A549 (cell line): Measurements from ENCODE around the gene CD300H. TPM values are rescaled to one million over a fixed set of nuclear protein-coding genes. Genes with fewer than 3 reads are reported as not detected.
A peak's percentile ranks its signal among the peaks of the same experiment; 100 is the strongest.

Experiments used
- ATAC-seq, 2 experiments: fragments of 200-7000 bp in 1 of 2; fragments of >200 bp in 1 of 2; cut with Nextera tagmentation in 1 of 2; cut with Tn5 transposase in 1 of 2; 3 replicates each; pipeline versions ENCODE4 v1.8.0 to v1.9.1; 2018 to 2020; ENCODE audit warnings: mild to moderate bottlenecking in 1 of 2, moderate library complexity in 1 of 2
- CTCF ChIA-PET: fragments of 300-600 bp; sonication (Branson Sonifier 250); formaldehyde crosslinking; extraction: SDS; loops from one replicate; lab custom pipeline; 2021; ENCODE audit warnings: antibody characterized with exemption, inconsistent platforms; lab: Yijun Ruan, JAX
- POLR2A ChIA-PET: fragments of 350-600 bp; formaldehyde crosslinking; extraction: SDS; loops from one replicate; lab custom pipeline; 2021; ENCODE audit warnings: antibody characterized with exemption, inconsistent platforms; lab: Yijun Ruan, JAX
- DNase-seq, 2 experiments: peaks; one replicate each; pipeline versions ENCODE4 v3.0.0 to v3.0.0-alpha.2; 2011 to 2016; ENCODE audit warnings: low read depth in 1 of 2, low spot score in 1 of 2
- FAIRE-seq: peaks from 2 replicates; lab custom pipeline; 2011; peaks lifted over from hg19 to GRCh38; lab: Jason Lieb, UNC
- H3K27ac ChIP-seq, 2 experiments: fragments of >200 bp; sonication (Bioruptor Twin); formaldehyde crosslinking; 3 replicates each; pipeline ENCODE4 v1.5.1; 2016 to 2017
- H3K4me1 ChIP-seq: fragments of >200 bp; sonication (Bioruptor Twin); formaldehyde crosslinking; 3 replicates; pipeline ENCODE4 v1.6.1; 2016
- H3K4me2 ChIP-seq: fragments of >200 bp; sonication (Bioruptor Twin); formaldehyde crosslinking; 3 replicates; pipeline ENCODE4 v1.6.1; 2016
- H3K4me3 ChIP-seq: fragments of >200 bp; sonication (Bioruptor Twin); formaldehyde crosslinking; 3 replicates; pipeline ENCODE4 v1.5.1; 2016
- H3K9me3 ChIP-seq: fragments of >200 bp; sonication (Bioruptor Twin); formaldehyde crosslinking; 3 replicates; pipeline ENCODE4 v1.6.1; 2016
- BHLHE40 ChIP-seq: IDR thresholded peaks from 2 replicates; pipeline ENCODE4 v1.6.1; 2012; ENCODE audit warnings: low read depth, low read length, inconsistent platforms
- CBX8 ChIP-seq: fragments of 200-600 bp; sonication (generic); IDR thresholded peaks from 2 replicates; pipeline ENCODE4 v1.6.1; 2016
- CHD2 ChIP-seq: fragments of 150-350 bp; IDR thresholded peaks from 2 replicates; pipeline ENCODE4 v1.6.1; 2014; ENCODE audit warnings: low read length; ENCODE audit not compliant: partially characterized antibody
- CTCF ChIP-seq: fragments of >200 bp; sonication (Bioruptor Twin); formaldehyde crosslinking; IDR thresholded peaks from 3 replicates; pipeline ENCODE4 v1.5.1; 2016
- E2F6 ChIP-seq: IDR thresholded peaks from 2 replicates; pipeline ENCODE4 v1.6.1; 2012; ENCODE audit warnings: low read depth, borderline replicate concordance
- EP300 ChIP-seq, 2 experiments: fragments of >200 bp; sonication (Bioruptor Twin); formaldehyde crosslinking; IDR thresholded peaks; 2 replicates in 1 of 2; 3 replicates in 1 of 2; pipeline ENCODE4 v1.6.1; 2016 to 2017
- ESRRA ChIP-seq: fragments of 150-350 bp; IDR thresholded peaks from 2 replicates; pipeline ENCODE4 v1.6.1; 2014; ENCODE audit warnings: mild to moderate bottlenecking, low read length, borderline replicate concordance
- FOSL2 ChIP-seq, 2 experiments: fragments of 450-650 bp in 1 of 2; fragments of >200 bp in 1 of 2; sonication (Bioruptor Twin) in 1 of 2; formaldehyde crosslinking; IDR thresholded peaks; 2 replicates each; pipeline versions ENCODE4 v1.5.0 to v1.6.1; 2016 to 2020; ENCODE audit warnings: mild to moderate bottlenecking in 1 of 2, moderate library complexity in 1 of 2
- HEYL ChIP-seq: fragments of 250-450 bp; sonication (Bioruptor Pico); IDR thresholded peaks from 2 replicates; pipeline ENCODE4 v1.8.0; 2021; ENCODE audit warnings: mild to moderate bottlenecking, moderate library complexity
- HOXA7 ChIP-seq: fragments of 250-450 bp; sonication (Bioruptor Pico); IDR thresholded peaks from 2 replicates; pipeline ENCODE4 v1.5.0; 2020; ENCODE audit warnings: mild to moderate bottlenecking, moderate library complexity
- JUN ChIP-seq, 2 experiments: fragments of >200 bp; sonication (Bioruptor Twin); formaldehyde crosslinking; IDR thresholded peaks; 2 replicates in 1 of 2; 3 replicates in 1 of 2; pipeline ENCODE4 v1.6.1; 2016 to 2017
- KDM5A ChIP-seq: fragments of 200-600 bp; sonication (generic); IDR thresholded peaks from 2 replicates; pipeline ENCODE4 v1.6.1; 2016; ENCODE audit warnings: antibody characterized with exemption, mild to moderate bottlenecking
- MAFK ChIP-seq: fragments of 450-650 bp; IDR thresholded peaks from 2 replicates; pipeline ENCODE4 v1.6.1; 2014; ENCODE audit not compliant: partially characterized antibody
- MYC ChIP-seq: IDR thresholded peaks from 2 replicates; pipeline ENCODE4 v1.6.1; 2012; ENCODE audit warnings: mild to moderate bottlenecking, inconsistent platforms, low read length, improper control_type of control experiment, borderline replicate concordance
- POLR2A ChIP-seq: IDR thresholded peaks from 2 replicates; pipeline ENCODE4 v1.6.1; 2012; ENCODE audit warnings: mild to moderate bottlenecking, low read length
- POLR2AphosphoS2 ChIP-seq: conservative IDR thresholded peaks from 2 replicates; pipeline ENCODE4 v1.6.1; 2012; ENCODE audit warnings: low read length, improper control_type of control experiment, inconsistent platforms
- RCOR1 ChIP-seq: fragments of 150-350 bp; IDR thresholded peaks from 2 replicates; pipeline ENCODE4 v1.6.1; 2014; ENCODE audit warnings: antibody characterized with exemption, low read length, low read depth
- RNF2 ChIP-seq: fragments of 200-600 bp; sonication (generic); IDR thresholded peaks from 2 replicates; pipeline ENCODE4 v1.6.1; 2016; ENCODE audit warnings: low read depth, mild to moderate bottlenecking, antibody characterized with exemption, moderate library complexity, borderline replicate concordance
- SREBF2 ChIP-seq: fragments of 450-650 bp; IDR thresholded peaks from 2 replicates; pipeline ENCODE4 v1.6.1; 2014; ENCODE audit warnings: mild to moderate bottlenecking, moderate library complexity
- ZFP36 ChIP-seq: fragments of 450-650 bp; IDR thresholded peaks from 2 replicates; pipeline ENCODE4 v1.6.1; 2014; ENCODE audit warnings: borderline replicate concordance; ENCODE audit not compliant: partially characterized antibody
- ZSCAN20 ChIP-seq: fragments of 250-450 bp; sonication (Bioruptor Pico); IDR thresholded peaks from 2 replicates; pipeline ENCODE4 v1.8.0; 2022; ENCODE audit warnings: mild to moderate bottlenecking, moderate library complexity
- WGBS: methylation state at CpG from one replicate; pipeline ENCODE4 v1.1.6; 2017; ENCODE audit errors: missing lambda C conversion rate; 5-methylcytosine and 5-hydroxymethylcytosine counted together
- polyA plus RNA-seq, 4 experiments: library from polyadenylated mRNA; depleted of rRNA in 3 of 4; stranded (reverse); fragments of >200 nt; fragmentation: RNase III in 1 of 4; extraction: RNeasy Plus Mini Kit Qiagen cat#74134 plus additional on column Dnase treatment in 1 of 4; gene quantifications; 2 replicates in 3 of 4; 3 replicates in 1 of 4; pipeline ENCODE4 v1.2.3, GENCODE V29; 2011 to 2017
- TF ChIP-seq, protein P1 (sequence below): fragments of 450-650 bp; IDR thresholded peaks from 2 replicates; pipeline ENCODE4 v1.6.1; 2014; ENCODE audit warnings: antibody characterized with exemption
- TF ChIP-seq, protein P2 (sequence below): IDR thresholded peaks from 2 replicates; pipeline ENCODE4 v1.6.1; 2012
- TF ChIP-seq, protein P3 (sequence below): fragments of 150-350 bp; IDR thresholded peaks from 2 replicates; pipeline ENCODE4 v1.6.1; 2014; ENCODE audit warnings: low read depth, mild to moderate bottlenecking, low read length

Gene CD300H
- polyA plus RNA-seq, 2 of the 4 experiments (the other 2 are of a cell fraction), result 0.50 TPM; not detected in 1

DNA sequence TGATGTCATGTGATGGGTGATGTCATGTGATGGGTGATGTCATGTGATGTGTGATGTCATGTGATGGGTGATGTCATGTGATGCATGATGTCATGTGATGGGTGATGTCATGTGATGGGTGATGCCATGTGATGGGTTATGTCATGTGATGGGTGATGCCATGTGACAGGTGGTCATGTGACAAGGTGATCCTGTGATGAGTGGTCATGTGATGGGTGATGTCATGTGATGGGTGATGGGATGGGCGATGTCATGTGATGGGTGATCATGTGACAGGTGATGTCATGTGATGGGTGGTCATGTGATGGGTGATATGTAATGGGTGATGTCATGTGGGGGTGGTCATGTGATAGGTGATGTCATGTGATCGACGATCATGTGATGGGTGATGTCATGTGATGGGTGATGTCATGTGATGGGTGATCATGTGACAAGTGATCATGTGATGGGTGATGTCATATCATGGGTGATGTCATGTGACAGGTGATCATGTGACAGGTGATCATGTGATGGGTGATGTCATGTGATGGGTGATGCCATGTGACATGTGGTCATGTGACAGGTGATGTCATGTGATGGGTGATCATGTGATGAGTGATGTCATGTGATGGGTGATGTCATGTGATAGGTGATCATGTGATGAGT, 53.2 kb downstream of the CD300H start:
- no peak overlapping the region for H3K4me2 ChIP-seq
- DNase-seq (peak; percentile 55 to 87), FAIRE-seq (peak; percentile 77), ATAC-seq (peak; percentile 24 to 44; a peak in 2 of 6 replicates)
- H3K27ac ChIP-seq, result no peak overlapping the region
- TF ChIP-seq, protein P1, sequence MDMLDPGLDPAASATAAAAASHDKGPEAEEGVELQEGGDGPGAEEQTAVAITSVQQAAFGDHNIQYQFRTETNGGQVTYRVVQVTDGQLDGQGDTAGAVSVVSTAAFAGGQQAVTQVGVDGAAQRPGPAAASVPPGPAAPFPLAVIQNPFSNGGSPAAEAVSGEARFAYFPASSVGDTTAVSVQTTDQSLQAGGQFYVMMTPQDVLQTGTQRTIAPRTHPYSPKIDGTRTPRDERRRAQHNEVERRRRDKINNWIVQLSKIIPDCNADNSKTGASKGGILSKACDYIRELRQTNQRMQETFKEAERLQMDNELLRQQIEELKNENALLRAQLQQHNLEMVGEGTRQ, result peak; percentile 99
- peak; percentile 5; the same call in 1 of the 2 replicates for TF ChIP-seq ESRRA
- TF ChIP-seq RCOR1, result 0 out of 2 replicates have a peak, but pooled peaks have one; percentile 27
- peak; percentile 8 for TF ChIP-seq CHD2
- no peak for TF ChIP-seq CTCF
- TF ChIP-seq BHLHE40, result peak; percentile 75
- TF ChIP-seq MYC, result no peak
- no peak for TF ChIP-seq FOSL2 (IDR thresholded peaks at IDR 0.05)
- TF ChIP-seq FOSL2 (CRISPR knock-in tag; IDR thresholded peaks at IDR 0.05), result peak; percentile 63
- no peak overlapping the region for H3K4me3 ChIP-seq
- peaks cover 18% of the 10 kb centered on the region for H3K9me3 ChIP-seq
- ChIA-PET CTCF (no interaction called here), POLR2A (no interaction called here)
- WGBS, result 49% methylated on average over 3 of the region's 3 CpGs
- no peaks in the 10 kb centered on the region for H3K4me1 ChIP-seq

- FAIRE-seq (no peak), ATAC-seq (peak in 1 of 2 experiments; percentile 49; a peak in 3 of 6 replicates)
- no peak overlapping the region for H3K4me2 ChIP-seq
These were observed 54.7 kb downstream of the CD300H start for GRCh38 chr17:74512624-74513091.

DNA sequence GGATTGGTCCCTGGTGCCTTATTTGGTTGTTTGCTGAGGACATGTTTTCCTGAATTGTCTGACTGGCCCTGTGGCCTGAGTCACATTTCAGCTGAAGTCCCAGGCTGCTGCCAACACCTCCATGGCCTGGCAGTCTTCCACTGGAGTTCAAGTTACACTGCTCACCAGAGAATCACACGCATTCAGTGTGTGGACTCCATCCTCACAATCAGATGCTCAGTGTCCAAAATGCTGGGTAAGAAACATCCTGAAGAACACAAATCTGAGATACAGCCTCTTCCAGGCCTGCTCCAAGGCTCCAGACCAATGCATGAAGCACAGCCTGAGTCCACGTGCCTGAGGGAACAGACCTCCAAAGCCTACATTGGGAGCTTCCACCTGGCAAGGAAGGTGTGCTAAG, 55.3 kb downstream of the CD300H start:
- ATAC-seq, result no peak
- ChIA-PET CTCF (interaction anchor here (0.8 to 3.9 kb wide), 10 partner anchors 9 to 233 kb away, joined by 3 to 12 read pairs (median 4); partner anchors contain the start of genes BTBD17 and GPR142), POLR2A (no interaction called here)
- no peak for DNase-seq
- Histone ChIP-seq H3K4me1 (no peaks in the 10 kb centered on the region), H3K4me3 (no peak overlapping the region), H3K27ac (no peak overlapping the region), H3K9me3 (peaks cover 14% of the 10 kb centered on the region), H3K4me2 (no peak overlapping the region)
- whole genome bisulfite sequencing, result 38% methylated on average over 2 of the region's 2 CpGs
- no peak for FAIRE-seq
- TF ChIP-seq RNF2, result no peak
- TF ChIP-seq HEYL (CRISPR knock-in tag), result no peak
- no peak for TF ChIP-seq MAFK
- TF ChIP-seq KDM5A, result no peak
- no peak for TF ChIP-seq ZSCAN20
- TF ChIP-seq EP300 (IDR thresholded peaks at IDR 0.05), result no peak
- TF ChIP-seq, protein P2, sequence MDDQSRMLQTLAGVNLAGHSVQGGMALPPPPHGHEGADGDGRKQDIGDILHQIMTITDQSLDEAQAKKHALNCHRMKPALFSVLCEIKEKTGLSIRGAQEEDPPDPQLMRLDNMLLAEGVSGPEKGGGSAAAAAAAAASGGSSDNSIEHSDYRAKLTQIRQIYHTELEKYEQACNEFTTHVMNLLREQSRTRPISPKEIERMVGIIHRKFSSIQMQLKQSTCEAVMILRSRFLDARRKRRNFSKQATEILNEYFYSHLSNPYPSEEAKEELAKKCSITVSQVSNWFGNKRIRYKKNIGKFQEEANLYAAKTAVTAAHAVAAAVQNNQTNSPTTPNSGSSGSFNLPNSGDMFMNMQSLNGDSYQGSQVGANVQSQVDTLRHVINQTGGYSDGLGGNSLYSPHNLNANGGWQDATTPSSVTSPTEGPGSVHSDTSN, result no peak
- TF ChIP-seq SREBF2, result no peak
- no peak for TF ChIP-seq POLR2A
- TF ChIP-seq POLR2AphosphoS2, result no peak
- no peak for TF ChIP-seq E2F6
- TF ChIP-seq HOXA7, result no peak
- TF ChIP-seq ZFP36, result no peak
- TF ChIP-seq, protein P1, result no peak
- no peak for TF ChIP-seq CTCF
- no peak for TF ChIP-seq JUN (IDR thresholded peaks at IDR 0.05)
- TF ChIP-seq, protein P3, sequence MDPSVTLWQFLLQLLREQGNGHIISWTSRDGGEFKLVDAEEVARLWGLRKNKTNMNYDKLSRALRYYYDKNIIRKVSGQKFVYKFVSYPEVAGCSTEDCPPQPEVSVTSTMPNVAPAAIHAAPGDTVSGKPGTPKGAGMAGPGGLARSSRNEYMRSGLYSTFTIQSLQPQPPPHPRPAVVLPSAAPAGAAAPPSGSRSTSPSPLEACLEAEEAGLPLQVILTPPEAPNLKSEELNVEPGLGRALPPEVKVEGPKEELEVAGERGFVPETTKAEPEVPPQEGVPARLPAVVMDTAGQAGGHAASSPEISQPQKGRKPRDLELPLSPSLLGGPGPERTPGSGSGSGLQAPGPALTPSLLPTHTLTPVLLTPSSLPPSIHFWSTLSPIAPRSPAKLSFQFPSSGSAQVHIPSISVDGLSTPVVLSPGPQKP, result no peak

More at GRCh38 chr17:74512624-74513091, 54.7 kb downstream of the CD300H start:
- H3K27ac ChIP-seq, result no peak overlapping the region
- no peak for TF ChIP-seq CBX8
- ChIA-PET CTCF (interaction anchor here (0.8 to 3.9 kb wide), 8 partner anchors 8 to 233 kb away, joined by 3 to 12 read pairs (median 5); partner anchors contain the start of genes BTBD17 and GPR142), POLR2A (no interaction called here)
- no peaks in the 10 kb centered on the region for H3K4me1 ChIP-seq
- 51% methylated on average over 7 of the region's 7 CpGs for WGBS
- H3K9me3 ChIP-seq, result peaks cover 14% of the 10 kb centered on the region
- H3K4me3 ChIP-seq, result no peak overlapping the region
- DNase-seq, result peak in 1 of 2 experiments; percentile 15
